ENCODE results near the gene GNG14. TPM values are rescaled to one million over a fixed set of nuclear protein-coding genes. Genes with fewer than 3 reads are reported as not detected.

The GNG14 gene
- total and polyA plus RNA-seq, 2 of the 13 experiments (the other 11 are each of a cell fraction or from before 2014, with no cell fraction given): not detected

DNA sequence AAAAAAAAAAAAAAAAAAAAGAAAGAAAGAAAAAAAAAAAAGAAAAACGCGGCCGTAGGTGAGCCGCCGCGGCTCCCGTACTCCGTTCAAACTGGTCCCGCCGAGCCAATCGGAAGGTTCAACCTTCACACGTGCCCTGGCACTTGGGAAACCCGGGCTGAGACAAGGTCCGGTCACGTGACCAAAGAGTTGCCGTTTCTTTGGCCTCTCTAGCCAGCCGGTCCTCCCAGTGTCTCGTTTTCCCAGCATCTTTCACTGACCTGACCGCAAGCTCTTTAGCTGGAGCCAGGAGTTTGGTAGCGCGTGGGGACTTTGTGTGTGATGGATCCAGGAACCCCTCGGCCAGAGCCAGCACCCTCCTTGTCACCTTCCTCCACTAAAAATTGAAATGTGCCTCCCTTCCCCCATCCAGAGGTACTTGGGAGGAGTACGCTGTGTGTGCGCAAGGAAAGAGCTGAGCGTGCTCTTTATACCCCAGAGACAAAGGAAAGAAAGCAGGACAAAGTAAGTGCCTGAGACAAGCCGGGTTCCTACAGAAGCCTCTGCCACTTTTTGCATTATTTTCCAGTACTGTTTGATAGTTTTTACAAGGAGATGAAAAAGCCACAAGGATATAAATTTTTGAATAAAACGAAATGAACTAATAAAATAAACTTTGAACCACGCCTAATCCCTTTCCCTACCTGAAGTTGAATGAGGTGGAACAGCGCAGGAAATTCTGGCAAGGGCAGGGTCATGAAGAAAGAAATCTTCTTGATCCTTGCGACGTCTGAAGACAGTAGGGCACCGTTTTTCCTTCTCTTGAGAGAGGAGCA lies 35.0 kb downstream of the GNG14 start (continued):
- TF ChIP-seq TOE1 (CRISPR knock-in tag; IDR thresholded peaks at IDR 0.05): no peak
- TF ChIP-seq ZNF749 (CRISPR knock-in tag; IDR thresholded peaks at IDR 0.05; ENCODE audit: borderline replicate concordance): no peak
- TF ChIP-seq ZNF607 (CRISPR knock-in tag; IDR thresholded peaks at IDR 0.05; ENCODE audit: borderline replicate concordance): no peak
- no peak for TF ChIP-seq MED8 (CRISPR knock-in tag; IDR thresholded peaks at IDR 0.05; ENCODE audit: insufficient replicate concordance)
- peak; percentile 51; the same call in 1 of the 2 replicates for TF ChIP-seq KMT2A (CRISPR knock-in tag; IDR thresholded peaks at IDR 0.05)
- no peak for TF ChIP-seq RFXANK (CRISPR knock-in tag; IDR thresholded peaks at IDR 0.05)
- TF ChIP-seq GZF1 (CRISPR knock-in tag; IDR thresholded peaks at IDR 0.05): no peak
- TF ChIP-seq NCOA1 (CRISPR knock-in tag; IDR thresholded peaks at IDR 0.05): no peak
- no peak for TF ChIP-seq TCF7 (IDR thresholded peaks at IDR 0.05; ENCODE audit: low read depth)
- peak; percentile 22; the same call in 1 of the 2 replicates for TF ChIP-seq GATAD2A (CRISPR knock-in tag; IDR thresholded peaks at IDR 0.05)
- peak; percentile 65; the same call in 1 of the 2 replicates for TF ChIP-seq ZNF761 (CRISPR knock-in tag; conservative IDR thresholded peaks at IDR 0.05)
- TF ChIP-seq PHF8 (CRISPR knock-in tag; IDR thresholded peaks at IDR 0.05): peak; percentile 57; the same call in 1 of the 2 replicates
- no peak for TF ChIP-seq ZNF746 (CRISPR knock-in tag; IDR thresholded peaks at IDR 0.05)
- 0 out of 2 replicates have a peak, but pooled peaks have one; percentile 36 for TF ChIP-seq REPIN1 (CRISPR knock-in tag; IDR thresholded peaks at IDR 0.05; ENCODE audit: borderline replicate concordance, low read depth)
- no peak for TF ChIP-seq ZSCAN12 (CRISPR knock-in tag; IDR thresholded peaks at IDR 0.05)
- TF ChIP-seq FOSL1 (CRISPR knock-in tag; IDR thresholded peaks at IDR 0.05; ENCODE audit: borderline replicate concordance): no peak
- TF ChIP-seq NFYB (CRISPR knock-in tag; IDR thresholded peaks at IDR 0.05): peak; percentile 86
- no peak for TF ChIP-seq HNRNPUL1 (IDR thresholded peaks at IDR 0.05; ENCODE audit: low read depth, low read length)
- TF ChIP-seq ZNF75D (CRISPR knock-in tag; IDR thresholded peaks at IDR 0.05; ENCODE audit: borderline replicate concordance): no peak
- TF ChIP-seq SOX13 (IDR thresholded peaks at IDR 0.05): no peak
- peak in 1 of 2 experiments; percentile 40; a peak in 1 of 4 replicates for TF ChIP-seq SOX13 (CRISPR knock-in tag; conservative IDR thresholded peaks at IDR 0.05 in 1 of 2, IDR thresholded peaks at IDR 0.05 in 1 of 2)
- TF ChIP-seq, protein P1, sequence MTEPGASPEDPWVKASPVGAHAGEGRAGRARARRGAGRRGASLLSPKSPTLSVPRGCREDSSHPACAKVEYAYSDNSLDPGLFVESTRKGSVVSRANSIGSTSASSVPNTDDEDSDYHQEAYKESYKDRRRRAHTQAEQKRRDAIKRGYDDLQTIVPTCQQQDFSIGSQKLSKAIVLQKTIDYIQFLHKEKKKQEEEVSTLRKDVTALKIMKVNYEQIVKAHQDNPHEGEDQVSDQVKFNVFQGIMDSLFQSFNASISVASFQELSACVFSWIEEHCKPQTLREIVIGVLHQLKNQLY (CRISPR knock-in tag; IDR thresholded peaks at IDR 0.05): peak; percentile 83; the same call in 1 of the 2 replicates
- peak; percentile 89 for TF ChIP-seq MXD4 (CRISPR knock-in tag; IDR thresholded peaks at IDR 0.05)
- TF ChIP-seq, protein P2, sequence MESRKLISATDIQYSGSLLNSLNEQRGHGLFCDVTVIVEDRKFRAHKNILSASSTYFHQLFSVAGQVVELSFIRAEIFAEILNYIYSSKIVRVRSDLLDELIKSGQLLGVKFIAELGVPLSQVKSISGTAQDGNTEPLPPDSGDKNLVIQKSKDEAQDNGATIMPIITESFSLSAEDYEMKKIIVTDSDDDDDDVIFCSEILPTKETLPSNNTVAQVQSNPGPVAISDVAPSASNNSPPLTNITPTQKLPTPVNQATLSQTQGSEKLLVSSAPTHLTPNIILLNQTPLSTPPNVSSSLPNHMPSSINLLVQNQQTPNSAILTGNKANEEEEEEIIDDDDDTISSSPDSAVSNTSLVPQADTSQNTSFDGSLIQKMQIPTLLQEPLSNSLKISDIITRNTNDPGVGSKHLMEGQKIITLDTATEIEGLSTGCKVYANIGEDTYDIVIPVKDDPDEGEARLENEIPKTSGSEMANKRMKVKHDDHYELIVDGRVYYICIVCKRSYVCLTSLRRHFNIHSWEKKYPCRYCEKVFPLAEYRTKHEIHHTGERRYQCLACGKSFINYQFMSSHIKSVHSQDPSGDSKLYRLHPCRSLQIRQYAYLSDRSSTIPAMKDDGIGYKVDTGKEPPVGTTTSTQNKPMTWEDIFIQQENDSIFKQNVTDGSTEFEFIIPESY (CRISPR knock-in tag; IDR thresholded peaks at IDR 0.05): no peak; the same call in 1 of the 2 replicates
- TF ChIP-seq SYNCRIP (IDR thresholded peaks at IDR 0.05; ENCODE audit: insufficient read depth, low read depth, low read length): no peak
- TF ChIP-seq, protein P3, sequence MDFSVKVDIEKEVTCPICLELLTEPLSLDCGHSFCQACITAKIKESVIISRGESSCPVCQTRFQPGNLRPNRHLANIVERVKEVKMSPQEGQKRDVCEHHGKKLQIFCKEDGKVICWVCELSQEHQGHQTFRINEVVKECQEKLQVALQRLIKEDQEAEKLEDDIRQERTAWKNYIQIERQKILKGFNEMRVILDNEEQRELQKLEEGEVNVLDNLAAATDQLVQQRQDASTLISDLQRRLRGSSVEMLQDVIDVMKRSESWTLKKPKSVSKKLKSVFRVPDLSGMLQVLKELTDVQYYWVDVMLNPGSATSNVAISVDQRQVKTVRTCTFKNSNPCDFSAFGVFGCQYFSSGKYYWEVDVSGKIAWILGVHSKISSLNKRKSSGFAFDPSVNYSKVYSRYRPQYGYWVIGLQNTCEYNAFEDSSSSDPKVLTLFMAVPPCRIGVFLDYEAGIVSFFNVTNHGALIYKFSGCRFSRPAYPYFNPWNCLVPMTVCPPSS (IDR thresholded peaks at IDR 0.05): 0 out of 2 replicates have a peak, but pooled peaks have one; percentile 55
- TF ChIP-seq ZFP36L1 (CRISPR knock-in tag; IDR thresholded peaks at IDR 0.05): peak; percentile 56; the same call in 1 of the 2 replicates
- peak; percentile 75 for TF ChIP-seq LCORL (IDR thresholded peaks at IDR 0.05)
- TF ChIP-seq LCORL (CRISPR knock-in tag; IDR thresholded peaks at IDR 0.05): no peak
